BLaER1 (cell line): Measurements from ENCODE around the gene TMEM203.

Experiments used
- H3K27ac ChIP-seq: shearing (Covaris generic); formaldehyde crosslinking; 2 replicates; pipeline ENCODE4 v1.8.1; 2022
- H3K27me3 ChIP-seq: shearing (Covaris generic); formaldehyde crosslinking; 2 replicates; pipeline ENCODE4 v1.8.1; 2022
- H3K36me3 ChIP-seq: shearing (Covaris generic); formaldehyde crosslinking; 2 replicates; pipeline ENCODE4 v1.8.1; 2022
- H3K4me1 ChIP-seq: shearing (Covaris generic); formaldehyde crosslinking; 2 replicates; pipeline ENCODE4 v1.8.1; 2022
- H3K4me2 ChIP-seq: shearing (Covaris generic); formaldehyde crosslinking; 2 replicates; pipeline ENCODE4 v1.8.1; 2022
- H3K4me3 ChIP-seq: shearing (Covaris generic); formaldehyde crosslinking; 2 replicates; pipeline ENCODE4 v1.8.1; 2022
- H3K9ac ChIP-seq: shearing (Covaris generic); formaldehyde crosslinking; 2 replicates; pipeline ENCODE4 v1.8.1; 2022
- H3K9me3 ChIP-seq: shearing (Covaris generic); formaldehyde crosslinking; 2 replicates; pipeline ENCODE4 v1.8.1; 2022
- H4K20me1 ChIP-seq: shearing (Covaris generic); formaldehyde crosslinking; 2 replicates; pipeline ENCODE4 v1.8.1; 2022
- Cebpa-rat ChIP-seq: shearing (Covaris generic); IDR thresholded peaks from 2 replicates; pipeline ENCODE4 v1.8.1; 2022

The TMEM203 gene

DNA sequence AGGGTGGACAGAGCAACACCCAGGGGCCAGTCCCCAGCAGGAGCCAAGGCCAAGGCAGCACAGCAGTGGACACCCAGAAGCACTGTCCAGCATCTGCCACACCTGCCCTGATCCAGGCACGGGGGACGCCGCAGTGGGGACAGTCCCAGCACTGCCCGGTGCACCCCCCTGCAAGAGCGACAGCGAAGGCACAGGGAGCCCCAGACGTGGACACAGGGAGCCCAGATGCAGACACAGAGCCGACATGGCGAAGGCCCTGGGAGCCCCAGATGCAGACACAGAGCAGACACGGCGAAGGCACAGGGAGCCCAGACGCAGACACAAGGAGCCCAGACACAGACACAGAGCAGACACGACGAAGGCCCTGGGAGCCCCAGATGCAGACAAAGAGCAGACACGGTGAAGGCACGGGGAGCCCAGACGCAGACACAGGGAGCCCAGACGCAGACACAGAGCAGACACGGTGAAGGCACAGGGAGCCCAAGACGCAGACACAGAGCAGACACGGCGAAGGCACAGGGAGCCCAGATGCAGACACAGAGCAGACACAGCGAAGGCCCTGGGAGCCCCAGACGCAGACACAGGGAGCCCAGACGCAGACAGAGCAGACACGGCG is 21.4 kb downstream of the TMEM203 start:
- peaks cover 85% of the 10 kb centered on the region for H3K36me3 ChIP-seq
- TF ChIP-seq Cebpa-rat = no peak
- no peak overlapping the region for H3K9ac ChIP-seq
- H3K4me1 ChIP-seq = peaks cover 22% of the 10 kb centered on the region
- H4K20me1 ChIP-seq = peaks cover 47% of the 10 kb centered on the region
- no peak overlapping the region for H3K4me2 ChIP-seq
- H3K27ac ChIP-seq = no peak overlapping the region
- H3K4me3 ChIP-seq = no peak overlapping the region
- H3K27me3 ChIP-seq = no peaks in the 10 kb centered on the region
- no peaks in the 10 kb centered on the region for H3K9me3 ChIP-seq

DNA sequence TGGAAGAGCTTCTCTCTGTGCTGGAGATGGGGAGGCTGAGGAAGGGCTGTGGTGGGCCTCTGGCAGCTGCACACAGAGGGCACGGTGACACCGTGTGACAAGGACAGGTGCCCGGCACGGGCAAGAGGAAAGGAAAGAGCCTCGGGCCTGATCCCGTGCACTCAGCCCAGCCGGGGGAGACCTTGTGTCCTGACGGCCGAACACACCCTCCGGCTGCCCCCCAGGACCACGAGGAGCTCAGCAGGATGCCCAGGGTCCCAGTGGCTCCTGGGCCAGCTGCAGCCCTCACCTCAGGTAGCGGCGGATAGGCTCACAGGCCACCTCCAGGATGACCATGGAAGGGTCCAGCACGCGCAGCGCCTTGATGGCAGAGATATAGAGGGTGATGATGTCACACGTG is 22.6 kb downstream of the TMEM203 start:
- Histone ChIP-seq H3K4me3 (no peak overlapping the region), H3K4me2 (no peak overlapping the region), H3K4me1 (peaks cover 22% of the 10 kb centered on the region), H3K27ac (no peak overlapping the region), H3K27me3 (no peaks in the 10 kb centered on the region), H3K9me3 (no peaks in the 10 kb centered on the region), H4K20me1 (peaks cover 52% of the 10 kb centered on the region), H3K36me3 (peaks cover 97% of the 10 kb centered on the region), H3K9ac (no peak overlapping the region)
- TF ChIP-seq Cebpa-rat = no peak

DNA sequence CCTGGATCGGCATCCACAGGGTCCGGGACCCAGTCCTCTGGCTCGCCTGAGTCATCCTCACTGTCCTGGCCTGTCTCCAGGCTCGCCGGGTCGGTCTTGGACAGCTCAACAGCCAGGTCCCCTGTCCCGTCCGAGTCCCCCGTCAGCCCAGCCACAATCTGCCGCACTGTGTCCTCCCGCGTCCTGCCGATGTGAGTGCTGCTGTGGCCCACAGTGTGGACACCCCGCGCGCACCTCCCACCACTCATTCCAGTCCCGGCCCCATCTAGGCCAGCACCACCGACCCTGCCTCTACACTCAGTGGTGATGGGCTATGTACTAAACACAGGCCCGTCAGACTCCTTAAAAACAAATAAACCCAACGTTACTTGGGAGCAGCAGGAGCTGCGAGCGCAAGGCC is 23.8 kb downstream of the TMEM203 start:
- H3K4me3 ChIP-seq = no peak overlapping the region
- no peak overlapping the region for H3K9ac ChIP-seq
- no peak for TF ChIP-seq Cebpa-rat
- peaks cover 14% of the 10 kb centered on the region for H3K4me1 ChIP-seq
- no peak overlapping the region for H3K4me2 ChIP-seq
- H4K20me1 ChIP-seq = peaks cover 52% of the 10 kb centered on the region
- peaks cover 100% of the 10 kb centered on the region for H3K36me3 ChIP-seq
- no peaks in the 10 kb centered on the region for H3K27me3 ChIP-seq
- H3K27ac ChIP-seq = no peak overlapping the region
- H3K9me3 ChIP-seq = no peaks in the 10 kb centered on the region

DNA sequence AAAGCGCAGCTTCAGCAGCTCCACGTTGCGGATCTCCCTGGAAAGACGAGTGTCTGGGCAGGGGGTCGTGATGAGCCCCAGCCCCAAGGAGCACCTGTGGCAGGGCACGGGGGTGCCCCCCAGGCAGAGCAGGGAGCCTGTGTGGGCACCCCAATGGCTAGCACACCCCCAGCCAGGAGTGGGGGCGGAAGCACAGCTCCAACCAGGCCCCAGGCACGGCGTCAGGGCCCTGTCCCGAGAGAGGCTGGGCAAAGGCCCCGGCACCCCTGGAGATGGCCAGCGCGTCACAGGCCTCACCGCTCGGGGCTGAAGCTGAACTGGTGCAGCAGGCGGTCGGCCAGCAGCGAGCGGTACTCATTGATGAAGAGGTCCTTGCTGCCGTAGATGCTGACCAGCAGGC is 25.0 kb downstream of the TMEM203 start:
- Histone ChIP-seq H3K27me3 (no peaks in the 10 kb centered on the region), H3K36me3 (peaks cover 89% of the 10 kb centered on the region), H4K20me1 (peaks cover 46% of the 10 kb centered on the region), H3K27ac (no peak overlapping the region), H3K9ac (no peak overlapping the region), H3K4me3 (no peak overlapping the region), H3K4me2 (no peak overlapping the region), H3K4me1 (peaks cover 16% of the 10 kb centered on the region), H3K9me3 (no peaks in the 10 kb centered on the region)
- no peak for TF ChIP-seq Cebpa-rat

DNA sequence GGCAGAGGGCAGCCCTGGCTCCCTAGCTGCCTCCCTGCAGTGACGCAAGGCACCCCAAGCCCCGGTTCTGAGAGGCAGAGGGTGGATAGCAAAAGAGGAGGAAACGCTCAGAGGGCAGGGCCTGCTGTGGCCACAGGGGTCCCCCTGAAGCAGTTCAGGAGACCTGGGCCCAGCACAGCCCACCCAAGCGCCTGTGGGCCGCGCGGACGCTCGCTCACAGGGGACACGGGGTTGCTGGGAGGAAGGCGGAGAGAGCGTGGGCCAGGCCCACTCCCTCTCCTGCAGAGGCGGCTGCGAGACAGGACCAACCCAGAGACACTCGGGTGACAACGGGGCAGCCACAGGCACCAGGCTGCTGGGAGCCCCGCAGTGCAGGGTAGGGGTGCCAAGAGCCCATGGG is 25.7 kb downstream of the TMEM203 start:
- peaks cover 39% of the 10 kb centered on the region for H4K20me1 ChIP-seq
- H3K27ac ChIP-seq = no peak overlapping the region
- no peak for TF ChIP-seq Cebpa-rat
- H3K4me1 ChIP-seq = peaks cover 23% of the 10 kb centered on the region
- no peak overlapping the region for H3K9ac ChIP-seq
- H3K4me3 ChIP-seq = no peak overlapping the region
- H3K36me3 ChIP-seq = peaks cover 81% of the 10 kb centered on the region
- no peaks in the 10 kb centered on the region for H3K9me3 ChIP-seq
- no peak overlapping the region for H3K4me2 ChIP-seq
- H3K27me3 ChIP-seq = no peaks in the 10 kb centered on the region

DNA sequence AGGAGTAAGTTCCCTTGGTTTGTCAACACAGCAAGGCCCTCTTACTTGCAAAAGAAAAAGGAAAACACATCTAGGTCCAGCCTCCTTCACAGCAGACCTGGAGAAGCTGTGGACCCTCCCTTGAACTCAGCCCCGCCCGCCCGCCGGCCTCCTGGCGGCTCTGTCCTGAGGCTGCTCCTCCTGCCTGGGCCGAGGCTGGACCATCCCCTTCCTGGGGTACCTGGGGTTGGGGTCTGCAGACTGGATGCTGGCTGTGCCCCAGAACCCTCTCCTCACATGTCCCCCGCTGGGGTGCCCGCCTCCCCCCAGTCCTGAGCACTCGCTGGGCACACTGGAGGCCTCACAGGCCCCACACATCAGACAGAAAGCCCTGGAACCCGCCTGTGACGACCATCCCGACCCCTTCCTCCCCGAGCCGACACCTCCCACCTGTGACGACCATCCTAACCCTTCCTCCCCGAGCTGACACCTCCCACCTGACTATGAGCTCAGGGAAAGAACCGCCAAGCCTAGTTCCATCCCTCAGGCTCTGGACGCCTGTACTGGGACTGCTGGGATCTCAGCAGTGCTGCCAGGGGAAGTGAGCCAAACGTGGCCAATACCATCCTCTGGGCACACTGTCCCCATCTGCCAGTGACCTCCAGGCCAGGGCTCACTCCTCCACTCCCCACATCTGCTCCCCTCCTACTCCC is 26.4 kb downstream of the TMEM203 start:
- Histone ChIP-seq H3K27ac (no peak overlapping the region), H3K4me1 (peaks cover 28% of the 10 kb centered on the region), H3K9ac (no peak overlapping the region), H3K9me3 (no peaks in the 10 kb centered on the region), H3K36me3 (peaks cover 75% of the 10 kb centered on the region), H3K4me3 (no peak overlapping the region), H4K20me1 (peaks cover 33% of the 10 kb centered on the region), H3K27me3 (no peaks in the 10 kb centered on the region), H3K4me2 (no peak overlapping the region)
- no peak for TF ChIP-seq Cebpa-rat

DNA sequence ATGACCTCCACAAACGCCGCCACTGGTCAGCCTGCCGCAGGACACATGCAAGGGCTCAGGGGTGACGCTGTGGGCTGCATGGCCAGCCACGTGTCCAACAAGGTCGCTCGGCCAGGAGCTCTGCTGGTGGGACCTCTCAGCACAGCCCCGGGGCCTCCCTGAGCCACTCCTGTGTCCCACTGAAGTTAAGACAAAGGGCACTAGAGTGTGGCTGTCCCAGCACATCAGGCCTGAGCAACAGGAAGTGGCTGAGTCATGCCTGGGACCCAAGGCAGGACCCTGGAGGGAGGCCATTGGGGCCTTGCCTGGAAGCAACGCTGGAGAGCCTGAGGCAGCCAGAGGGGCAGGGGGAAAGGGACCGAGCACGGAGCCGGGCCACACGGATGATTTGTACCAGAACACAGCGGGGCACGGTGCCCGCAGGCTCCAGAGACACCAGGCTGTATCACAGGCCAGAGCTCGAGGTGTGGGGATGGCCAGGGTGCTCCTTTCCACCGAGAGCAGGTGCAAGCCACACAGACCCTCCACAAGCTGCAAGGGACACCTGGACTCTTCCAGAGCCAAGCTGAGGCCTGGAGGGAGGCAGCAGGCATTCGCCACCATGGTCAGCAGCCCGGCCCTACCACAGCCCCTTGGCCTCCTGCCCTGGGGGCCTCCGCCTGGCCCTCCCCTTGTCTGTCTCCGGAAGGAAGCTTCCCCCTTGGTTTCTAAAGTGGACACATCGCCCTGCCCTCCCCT is 27.1 kb downstream of the TMEM203 start:
- Histone ChIP-seq H3K27ac (no peak overlapping the region), H3K9ac (0 out of 2 replicates have a peak overlapping the region, but pooled peaks have one; percentile 19), H3K9me3 (no peaks in the 10 kb centered on the region), H3K4me1 (peaks cover 36% of the 10 kb centered on the region), H4K20me1 (peaks cover 31% of the 10 kb centered on the region), H3K36me3 (peaks cover 68% of the 10 kb centered on the region), H3K4me3 (no peak overlapping the region), H3K27me3 (no peaks in the 10 kb centered on the region), H3K4me2 (no peak overlapping the region)
- TF ChIP-seq Cebpa-rat = no peak

DNA sequence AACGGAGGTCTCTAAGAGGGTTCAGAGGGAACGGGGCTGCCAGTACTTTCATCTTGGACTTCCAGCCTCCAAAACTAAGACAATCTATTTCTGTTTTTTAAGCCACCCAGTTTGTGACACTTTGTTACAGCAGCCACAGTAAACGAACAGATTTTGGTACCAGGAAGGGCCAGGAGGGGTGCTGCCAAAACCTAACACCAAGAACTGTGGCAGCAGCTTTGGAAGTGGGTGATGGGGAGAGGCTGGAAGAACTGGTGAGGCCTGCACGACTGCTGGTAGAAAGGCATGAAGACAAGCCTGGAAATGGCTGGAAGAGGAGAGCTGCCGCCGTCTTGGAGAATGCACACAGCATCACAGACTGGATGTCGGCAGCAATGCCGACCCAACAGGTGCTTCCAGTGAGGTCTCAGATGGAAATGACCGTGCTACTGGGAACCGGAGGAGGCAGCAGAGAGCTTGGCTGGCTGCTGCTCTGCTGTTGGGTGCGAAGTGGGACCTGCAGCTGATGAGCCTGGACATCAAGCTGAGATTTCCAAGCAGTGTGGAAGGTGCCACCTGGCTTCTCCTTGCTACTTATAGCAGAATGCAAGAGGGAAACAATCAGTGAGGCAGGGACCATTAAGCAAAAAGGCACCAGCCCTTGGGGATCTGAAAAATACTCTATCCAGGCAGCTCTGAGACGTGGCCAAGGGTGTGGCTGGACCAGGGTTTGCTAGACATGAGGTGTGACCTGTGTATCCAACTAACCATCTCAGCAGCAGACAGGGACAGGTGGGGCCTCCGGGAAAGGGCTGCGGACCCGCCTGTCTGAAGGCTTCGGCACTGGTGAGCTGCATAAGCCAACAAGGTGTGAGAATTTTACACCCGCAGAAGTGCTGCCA is 28.9 kb downstream of the TMEM203 start:
- H3K36me3 ChIP-seq = peaks cover 49% of the 10 kb centered on the region
- H3K27me3 ChIP-seq = no peaks in the 10 kb centered on the region
- peaks cover 54% of the 10 kb centered on the region for H3K4me1 ChIP-seq
- H3K27ac ChIP-seq = no peak overlapping the region
- H3K4me2 ChIP-seq = peak overlapping the region; percentile 96; the same call in 1 of the 2 replicates
- no peak for TF ChIP-seq Cebpa-rat
- no peak overlapping the region for H3K9ac ChIP-seq
- no peaks in the 10 kb centered on the region for H3K9me3 ChIP-seq
- no peak overlapping the region for H3K4me3 ChIP-seq
- H4K20me1 ChIP-seq = peaks cover 31% of the 10 kb centered on the region

DNA sequence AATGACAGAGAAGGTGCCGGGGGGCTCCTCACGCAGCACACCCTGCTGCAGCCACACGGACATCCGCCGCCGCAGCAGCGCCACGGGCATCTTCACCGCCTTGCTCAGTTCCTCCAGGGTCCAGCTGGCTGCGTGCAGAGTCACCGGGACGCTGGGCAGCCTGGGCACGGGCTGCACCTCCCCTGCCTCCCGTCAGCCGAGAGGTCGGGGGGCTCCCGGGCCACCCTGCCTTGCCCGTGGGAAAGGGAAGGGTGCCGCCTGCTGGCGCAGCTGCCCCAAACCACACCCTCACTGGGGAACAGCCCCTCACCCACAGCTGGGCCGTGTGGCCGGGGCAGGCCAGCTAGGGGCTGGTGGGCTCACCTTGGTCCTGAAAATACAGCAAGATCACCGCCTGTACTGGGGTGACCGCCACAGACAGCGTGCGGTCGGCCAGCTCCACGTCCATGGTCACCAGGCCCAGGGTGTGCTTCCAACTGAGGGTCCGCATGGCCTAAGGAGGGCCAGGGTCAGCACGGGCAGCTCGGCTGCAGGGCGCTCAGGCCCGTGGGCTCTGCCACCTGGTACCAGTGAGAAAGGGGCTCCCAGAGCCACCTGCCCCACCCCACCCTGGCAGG is 30.0 kb downstream of the TMEM203 start:
- Histone ChIP-seq H3K36me3 (peaks cover 38% of the 10 kb centered on the region), H3K4me3 (peak overlapping the region; percentile 41; the same call in 1 of the 2 replicates), H3K27ac (peak overlapping the region; percentile 68), H3K4me1 (peaks cover 65% of the 10 kb centered on the region), H3K9ac (peak overlapping the region; percentile 41; the same call in 1 of the 2 replicates), H3K9me3 (no peaks in the 10 kb centered on the region), H4K20me1 (peaks cover 31% of the 10 kb centered on the region), H3K27me3 (no peaks in the 10 kb centered on the region), H3K4me2 (peak overlapping the region; percentile 96)
- no peak for TF ChIP-seq Cebpa-rat
